ENCODE data around the gene RND3.

Gene RND3

GRCh38 chr2:150474326-150475074 lies 13.0 kb downstream of the RND3 start:
- DNase-seq: no peak

GRCh38 chr2:150473767-150474166 lies 13.7 kb downstream of the RND3 start:
- no peak for DNase-seq

GRCh38 chr2:150472511-150472899 lies 15.0 kb downstream of the RND3 start:
- DNase-seq: no peak

- no peak for DNase-seq
Measured at GRCh38 chr2:150471813-150472510, 15.5 kb downstream of the RND3 start.

GRCh38 chr2:150470435-150470834 lies 17.0 kb downstream of the RND3 start:
- DNase-seq: no peak

GRCh38 chr2:150469706-150470274 lies 17.7 kb downstream of the RND3 start:
- no peak for DNase-seq

- no peak for DNase-seq
Measured at GRCh38 chr2:150468350-150468960, 19.0 kb downstream of the RND3 start.

GRCh38 chr2:150467621-150467963 lies 19.9 kb downstream of the RND3 start:
- DNase-seq: no peak

GRCh38 chr2:150466741-150467620 lies 20.5 kb downstream of the RND3 start:
- DNase-seq: no peak

GRCh38 chr2:150465703-150466569 lies 21.5 kb downstream of the RND3 start:
- DNase-seq: no peak

- no peak for DNase-seq
Measured at GRCh38 chr2:150464986-150465385, 22.5 kb downstream of the RND3 start.

GRCh38 chr2:150464270-150464669 lies 23.2 kb downstream of the RND3 start:
- DNase-seq: no peak

- DNase-seq: no peak
Measured at GRCh38 chr2:150462770-150463169, 24.7 kb downstream of the RND3 start.

GRCh38 chr2:150459281-150459680 lies 28.2 kb downstream of the RND3 start:
- no peak for DNase-seq

- no peak for DNase-seq
Measured at GRCh38 chr2:150450765-150451164, 36.7 kb downstream of the RND3 start.

GRCh38 chr2:150449856-150450255 lies 37.6 kb downstream of the RND3 start:
- no peak for DNase-seq

- DNase-seq: no peak
Measured at GRCh38 chr2:150445398-150445797, 42.1 kb downstream of the RND3 start.

GRCh38 chr2:150442484-150442883 lies 45.0 kb downstream of the RND3 start:
- no peak for DNase-seq

- no peak for DNase-seq
Measured at GRCh38 chr2:150441784-150442183, 45.7 kb downstream of the RND3 start.

- DNase-seq: no peak
Measured at GRCh38 chr2:150441226-150441625, 46.2 kb downstream of the RND3 start.

- no peak for DNase-seq
Measured at GRCh38 chr2:150438654-150439053, 48.8 kb downstream of the RND3 start.

GRCh38 chr2:150438041-150438440 lies 49.4 kb downstream of the RND3 start:
- DNase-seq: no peak
